Measurements from ENCODE around the gene TMEM43.

TMEM43 gene

GRCh38 chr3:14121859-14122258 is 3.0 kb upstream of the TMEM43 start:
- DNase-seq (ENCODE audit: low read depth): no peak

- no peak for DNase-seq (ENCODE audit: low read depth)
These were observed 2.6 kb upstream of the TMEM43 start for GRCh38 chr3:14122301-14122700.

GRCh38 chr3:14123308-14124222 is 1.3 kb upstream of the TMEM43 start:
- no peak for DNase-seq (ENCODE audit: low read depth)

- no peak for DNase-seq (ENCODE audit: low read depth)
These were observed 633 bp upstream of the TMEM43 start for GRCh38 chr3:14124223-14124614.

GRCh38 chr3:14125193-14126016 is 553 bp downstream of the TMEM43 start:
- peak; percentile 97 for DNase-seq (ENCODE audit: low read depth)

GRCh38 chr3:14126017-14126886 is 1.4 kb downstream of the TMEM43 start:
- no peak for DNase-seq (ENCODE audit: low read depth)

- no peak for DNase-seq (ENCODE audit: low read depth)
These were observed 2.1 kb downstream of the TMEM43 start for GRCh38 chr3:14126887-14127505.

GRCh38 chr3:14127516-14128161 is 2.8 kb downstream of the TMEM43 start:
- DNase-seq (ENCODE audit: low read depth): no peak

GRCh38 chr3:14128724-14129123 is 3.9 kb downstream of the TMEM43 start:
- DNase-seq (ENCODE audit: low read depth): no peak

GRCh38 chr3:14129296-14129695 is 4.4 kb downstream of the TMEM43 start:
- no peak for DNase-seq (ENCODE audit: low read depth)

GRCh38 chr3:14130230-14130629 is 5.4 kb downstream of the TMEM43 start:
- no peak for DNase-seq (ENCODE audit: low read depth)

- no peak for DNase-seq (ENCODE audit: low read depth)
These were observed 5.9 kb downstream of the TMEM43 start for GRCh38 chr3:14130707-14131106.

- no peak for DNase-seq (ENCODE audit: low read depth)
These were observed 6.3 kb downstream of the TMEM43 start for GRCh38 chr3:14131134-14131533.

GRCh38 chr3:14132120-14132519 is 7.3 kb downstream of the TMEM43 start:
- DNase-seq (ENCODE audit: low read depth): no peak

GRCh38 chr3:14132689-14133088 is 7.8 kb downstream of the TMEM43 start:
- no peak for DNase-seq (ENCODE audit: low read depth)

- DNase-seq (ENCODE audit: low read depth): no peak
These were observed 8.4 kb downstream of the TMEM43 start for GRCh38 chr3:14133188-14133800.

GRCh38 chr3:14133876-14134275 is 9.0 kb downstream of the TMEM43 start:
- DNase-seq (ENCODE audit: low read depth): no peak

- DNase-seq (ENCODE audit: low read depth): no peak
These were observed 9.4 kb downstream of the TMEM43 start for GRCh38 chr3:14134291-14134690.

- DNase-seq (ENCODE audit: low read depth): no peak
These were observed 10.7 kb downstream of the TMEM43 start for GRCh38 chr3:14135581-14135980.

- no peak for DNase-seq (ENCODE audit: low read depth)
These were observed 12.2 kb downstream of the TMEM43 start for GRCh38 chr3:14137004-14137403.

GRCh38 chr3:14137445-14137844 is 12.6 kb downstream of the TMEM43 start:
- no peak for DNase-seq (ENCODE audit: low read depth)

Measured in fibroblast of the conjunctiva (primary cell).